Measurements from ENCODE around the gene F2.

DNA sequence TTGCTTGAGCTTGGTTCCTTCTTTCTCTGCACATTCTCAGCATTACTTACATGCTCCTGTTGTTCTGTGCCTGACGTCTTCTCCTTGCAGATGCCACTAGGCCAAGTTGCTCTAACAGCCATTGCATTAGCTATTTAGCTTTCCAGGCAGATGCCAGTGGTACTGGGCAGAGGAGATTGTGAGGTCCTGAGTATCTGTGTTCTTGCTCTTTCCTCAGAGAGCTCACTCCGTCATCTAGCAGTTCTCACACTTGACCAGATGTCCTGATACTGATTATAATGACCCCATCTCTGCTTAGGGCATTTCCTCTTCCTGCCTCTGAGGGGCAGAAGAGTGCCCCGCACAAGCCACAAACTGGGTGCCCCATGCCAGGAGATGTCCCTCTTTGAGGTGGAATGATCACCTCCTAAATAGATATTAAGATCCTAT, 49.3 kb upstream of the F2 start:
- no peak for TF ChIP-seq EZH2 (IDR thresholded peaks at IDR 0.05; ENCODE audit: low read length, missing control alignments)
- peak in 1 of 2 donors; percentile 26 for TF ChIP-seq CTCF (conservative IDR thresholded peaks at IDR 0.05 in 1 of 2, IDR thresholded peaks at IDR 0.05 in 1 of 2; ENCODE audit: low read depth in 1 of 2, low read length in 2 of 2)

Measured in fibroblast of lung (primary cell).